WI38 (cell line): ENCODE data around the gene CYP2W1.

Source experiments
- H3K4me3 ChIP-seq: 2 replicates; pipeline ENCODE4 v1.5.1; 2011; ENCODE audit warnings: low read depth, mild to moderate bottlenecking, control low read depth, low read length
- TF ChIP-seq, protein P1 (sequence below): IDR thresholded peaks from 2 replicates; pipeline ENCODE4 v1.5.1; 2012; ENCODE audit warnings: low read depth, mild to moderate bottlenecking, control low read depth, low read length

CYP2W1 gene

DNA sequence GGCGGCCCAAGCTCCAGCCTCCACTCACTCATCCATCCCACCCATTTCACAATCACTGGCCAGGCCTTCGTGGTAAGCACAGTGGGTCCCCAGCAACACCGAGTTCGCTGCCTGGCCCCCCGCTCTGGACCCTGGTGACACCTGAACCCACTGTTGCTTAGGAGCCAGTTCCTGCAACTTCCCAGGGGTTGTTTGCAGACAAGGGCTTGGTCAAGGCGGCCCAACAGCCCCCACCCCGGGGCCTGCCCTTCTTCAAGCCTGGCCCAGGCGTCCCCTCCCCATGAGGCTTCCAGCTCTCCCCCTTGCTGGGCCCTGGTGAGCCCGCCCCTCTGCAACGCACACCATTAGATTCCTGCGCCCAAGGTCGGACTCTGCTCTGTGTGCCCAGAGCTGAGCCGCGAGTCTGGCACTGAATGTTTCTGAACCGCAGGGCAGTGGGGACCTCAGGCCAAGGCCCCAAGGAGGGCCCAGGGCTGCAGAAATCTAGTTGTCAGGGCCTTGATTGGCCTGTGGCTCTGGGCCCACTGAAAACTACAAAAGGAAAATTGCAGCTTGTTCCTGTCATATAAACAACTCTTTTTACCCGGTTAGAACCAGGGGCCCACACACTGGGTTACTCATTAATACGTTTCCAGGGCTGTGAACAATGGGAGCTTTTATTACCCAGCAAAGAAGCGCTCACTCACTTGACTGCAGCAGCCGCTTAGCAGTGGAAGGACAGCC, 5.5 kb upstream of the CYP2W1 start:
- H3K4me3 ChIP-seq, result no peak overlapping the region

DNA sequence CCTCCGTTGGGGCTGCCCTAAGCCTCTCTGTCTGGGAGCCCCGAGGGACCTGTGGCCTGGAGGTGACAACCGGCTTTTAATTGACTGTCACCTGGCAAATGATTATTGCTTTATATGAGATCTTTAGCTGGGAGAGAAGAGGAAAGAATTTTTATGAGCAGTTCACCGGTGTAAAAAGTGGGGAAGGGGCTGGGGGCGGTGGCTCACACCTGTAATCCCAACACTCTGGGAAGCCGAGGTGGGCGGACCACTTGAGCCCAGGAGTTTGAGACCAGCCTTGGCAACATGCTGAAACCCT, 5.0 kb upstream of the CYP2W1 start:
- no peak overlapping the region for H3K4me3 ChIP-seq
- TF ChIP-seq, protein P1, sequence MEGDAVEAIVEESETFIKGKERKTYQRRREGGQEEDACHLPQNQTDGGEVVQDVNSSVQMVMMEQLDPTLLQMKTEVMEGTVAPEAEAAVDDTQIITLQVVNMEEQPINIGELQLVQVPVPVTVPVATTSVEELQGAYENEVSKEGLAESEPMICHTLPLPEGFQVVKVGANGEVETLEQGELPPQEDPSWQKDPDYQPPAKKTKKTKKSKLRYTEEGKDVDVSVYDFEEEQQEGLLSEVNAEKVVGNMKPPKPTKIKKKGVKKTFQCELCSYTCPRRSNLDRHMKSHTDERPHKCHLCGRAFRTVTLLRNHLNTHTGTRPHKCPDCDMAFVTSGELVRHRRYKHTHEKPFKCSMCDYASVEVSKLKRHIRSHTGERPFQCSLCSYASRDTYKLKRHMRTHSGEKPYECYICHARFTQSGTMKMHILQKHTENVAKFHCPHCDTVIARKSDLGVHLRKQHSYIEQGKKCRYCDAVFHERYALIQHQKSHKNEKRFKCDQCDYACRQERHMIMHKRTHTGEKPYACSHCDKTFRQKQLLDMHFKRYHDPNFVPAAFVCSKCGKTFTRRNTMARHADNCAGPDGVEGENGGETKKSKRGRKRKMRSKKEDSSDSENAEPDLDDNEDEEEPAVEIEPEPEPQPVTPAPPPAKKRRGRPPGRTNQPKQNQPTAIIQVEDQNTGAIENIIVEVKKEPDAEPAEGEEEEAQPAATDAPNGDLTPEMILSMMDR, result no peak

More for the DNA sequence above, 5.5 kb upstream of the CYP2W1 start:
- TF ChIP-seq, protein P1, result no peak

DNA sequence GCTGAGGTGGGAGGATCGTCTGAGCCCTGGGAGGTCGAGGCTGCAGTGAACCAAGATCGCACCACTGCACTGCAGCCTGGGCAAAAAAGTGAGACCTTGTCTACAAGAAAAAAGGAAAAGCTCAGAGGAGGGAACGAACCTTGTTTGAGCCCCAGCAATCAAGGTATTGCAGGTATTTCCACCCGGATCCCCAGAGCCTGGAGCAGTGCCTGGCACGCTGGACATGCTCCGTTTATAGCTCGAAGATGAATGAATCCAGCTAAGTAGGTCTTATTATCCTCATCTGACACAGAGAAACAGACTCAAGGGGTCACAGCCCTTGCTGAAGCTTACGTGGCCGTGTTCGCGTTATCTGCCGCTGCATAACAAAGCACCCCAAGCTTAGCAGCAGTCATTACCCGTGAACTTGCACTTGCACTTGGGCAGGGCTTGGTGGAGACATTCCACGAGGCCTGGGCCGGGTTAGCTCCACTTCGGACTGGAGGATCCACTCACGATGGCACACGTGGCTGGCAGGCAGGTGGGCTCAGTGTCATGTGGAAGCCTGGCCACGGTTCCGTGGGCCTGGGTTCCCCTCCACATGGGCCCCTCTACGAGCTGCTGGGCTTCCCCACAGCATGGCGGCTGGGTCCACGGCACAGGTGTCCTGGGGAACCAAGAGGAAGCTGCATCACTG, 4.4 kb upstream of the CYP2W1 start:
- TF ChIP-seq, protein P1, result no peak
- H3K4me3 ChIP-seq, result no peak overlapping the region

DNA sequence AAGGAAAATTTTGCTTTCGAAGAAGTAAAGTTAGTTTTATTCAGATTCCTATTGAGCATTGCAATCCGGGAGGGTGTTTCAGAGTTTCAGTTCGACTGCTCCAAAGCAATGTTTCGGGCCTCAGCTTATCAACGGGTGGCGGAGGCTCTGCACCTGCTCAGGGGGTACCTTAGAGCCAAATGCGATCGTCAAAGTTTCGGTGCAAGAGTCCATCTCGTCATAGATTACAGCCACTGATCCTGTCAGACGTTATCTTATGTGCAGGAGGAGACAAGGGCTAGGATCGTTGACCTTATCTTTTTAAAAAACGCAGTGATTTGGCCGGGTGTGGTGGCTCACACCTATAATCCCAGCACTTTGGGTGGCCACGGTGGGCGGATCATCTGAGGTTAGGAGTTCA, 3.8 kb upstream of the CYP2W1 start:
- TF ChIP-seq, protein P1, result no peak
- H3K4me3 ChIP-seq, result no peak overlapping the region

DNA sequence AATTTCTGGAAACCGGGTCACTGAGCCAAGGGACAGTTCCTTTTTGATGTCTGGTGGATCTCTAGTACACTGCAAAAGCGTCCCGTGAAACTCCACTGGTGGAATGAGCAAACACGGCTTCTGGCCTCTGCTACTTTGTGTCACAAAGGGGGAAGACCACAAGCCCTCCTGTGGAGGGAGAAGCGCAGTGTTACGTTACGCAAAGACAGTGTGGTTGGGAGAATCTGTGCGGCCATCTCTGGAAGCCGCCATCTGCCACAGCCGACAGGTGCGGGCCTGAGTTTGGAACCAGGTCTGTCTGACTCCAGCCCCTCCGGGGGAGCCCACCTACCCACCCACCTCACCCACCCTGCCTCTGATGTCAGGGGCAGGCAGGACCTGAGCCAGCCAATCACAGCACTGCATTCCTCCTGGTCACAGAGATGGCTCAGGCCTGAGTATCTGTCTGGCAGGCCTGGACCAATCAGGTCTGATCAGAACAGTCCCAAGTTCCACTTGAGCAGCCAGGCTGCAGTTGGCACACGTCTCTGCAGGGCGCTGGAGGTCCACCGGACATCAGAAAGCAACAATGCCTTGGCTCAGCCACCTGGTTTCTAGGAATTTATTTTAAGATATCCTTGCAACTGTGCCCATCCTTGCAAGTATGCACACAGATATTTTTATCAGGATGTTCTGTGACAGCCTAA, 3.0 kb upstream of the CYP2W1 start:
- H3K4me3 ChIP-seq, result no peak overlapping the region
- TF ChIP-seq, protein P1, result no peak

DNA sequence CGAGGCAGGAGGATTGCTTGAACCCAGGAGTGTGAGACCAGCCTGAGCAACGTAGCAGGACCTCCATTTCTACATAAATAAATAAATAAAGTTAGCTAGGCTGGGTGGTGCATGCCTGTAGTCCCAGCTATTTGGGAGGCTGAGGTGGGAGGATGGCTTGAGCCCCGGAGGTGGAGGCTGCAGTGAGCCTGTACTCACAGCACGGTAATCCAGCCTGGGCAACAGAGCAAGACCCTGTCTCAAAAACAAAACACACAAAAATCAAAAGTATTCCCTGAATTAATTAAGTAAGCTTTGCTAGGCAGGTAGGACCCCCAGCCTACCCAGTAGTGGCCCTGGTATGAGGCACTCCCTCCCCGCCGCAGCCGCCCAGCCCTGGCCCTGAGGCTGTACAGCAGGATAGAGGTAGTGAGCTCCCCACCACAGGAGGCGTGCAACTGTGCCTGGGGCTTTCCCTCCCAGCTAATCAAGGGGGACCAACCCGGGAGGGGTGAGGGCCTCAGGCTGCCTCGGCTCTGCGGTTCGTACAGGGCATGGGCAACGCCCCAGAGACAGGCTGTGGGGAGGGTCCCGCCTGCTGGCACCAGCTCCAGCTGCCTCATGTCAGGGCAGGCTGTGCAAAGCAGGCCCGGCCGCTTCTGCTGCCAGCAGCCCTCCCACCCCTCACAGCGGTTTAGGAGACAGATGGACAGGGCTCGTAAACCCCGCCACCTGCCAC, 1.0 kb upstream of the CYP2W1 start:
- TF ChIP-seq, protein P1, result no peak
- H3K4me3 ChIP-seq, result no peak overlapping the region

DNA sequence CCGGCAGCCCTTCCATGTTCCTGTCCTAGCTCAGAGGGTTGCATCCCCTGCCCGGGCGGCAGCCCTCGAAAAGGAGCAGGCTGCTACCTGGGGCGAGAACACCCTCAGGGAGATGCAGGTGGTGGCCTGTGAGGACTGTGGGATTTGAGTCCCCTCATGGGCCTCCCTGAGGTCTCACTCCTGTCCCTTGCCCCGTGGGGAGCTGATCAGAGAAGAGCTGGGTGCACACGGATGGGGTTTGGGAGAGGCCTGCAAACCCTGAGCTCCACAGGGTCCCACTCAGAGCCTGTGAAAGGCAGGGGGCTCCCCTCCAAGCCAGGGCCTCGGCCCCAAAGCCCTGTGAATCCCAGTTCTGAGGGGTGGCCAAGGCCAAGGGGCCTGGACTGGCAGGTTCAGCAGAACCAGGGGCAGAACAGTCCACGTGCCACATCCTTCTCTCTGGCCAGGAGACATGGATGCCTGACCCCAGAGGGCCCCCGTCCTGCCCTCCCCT, 424 bp upstream of the CYP2W1 start:
- TF ChIP-seq, protein P1, result no peak
- H3K4me3 ChIP-seq, result no peak overlapping the region
